Subcutaneous abdominal adipose tissue (tissue), 5 donors: ENCODE data around the gene C6orf136.

Experiments used
- H3K27ac ChIP-seq: one replicate; pipeline ENCODE4 v1.7.0; 2013; ENCODE audit warnings: low read depth, mild to moderate bottlenecking, inconsistent platforms, low read length, moderate library complexity
- H3K27me3 ChIP-seq, 5 donors: one replicate each; pipeline ENCODE4 v1.7.0; 2013; ENCODE audit warnings: low read length in 5 of 5, inconsistent platforms in 1 of 5; ENCODE audit not compliant: control insufficient read depth in 5 of 5, insufficient read depth in 4 of 5
- H3K36me3 ChIP-seq, 5 donors: one replicate each; pipeline ENCODE4 v1.7.0; 2013; ENCODE audit warnings: low read length in 5 of 5; ENCODE audit not compliant: control insufficient read depth in 5 of 5, insufficient read depth in 5 of 5
- H3K4me1 ChIP-seq, 5 donors: one replicate each; pipeline ENCODE4 v1.7.0; 2013; ENCODE audit warnings: low read length in 5 of 5, mild to moderate bottlenecking in 3 of 5, moderate library complexity in 1 of 5; ENCODE audit not compliant: control insufficient read depth in 5 of 5, insufficient read depth in 5 of 5
- H3K4me3 ChIP-seq, 5 donors: one replicate each; pipeline ENCODE4 v1.7.0; 2013; ENCODE audit warnings: low read length in 5 of 5, low read depth in 1 of 5
- H3K9ac ChIP-seq, 5 donors: one replicate each; pipeline ENCODE4 v1.7.0; 2013; ENCODE audit warnings: low read length in 5 of 5, mild to moderate bottlenecking in 4 of 5, moderate library complexity in 3 of 5
- H3K9me3 ChIP-seq, 5 donors: one replicate each; pipeline ENCODE4 v1.7.0; 2013; ENCODE audit warnings: low read length in 5 of 5; ENCODE audit not compliant: control insufficient read depth in 5 of 5
- donor health status: healthy.
- donor health status: healthy.
- donor health status: healthy.
- donor health status: healthy.
- donor health status: healthy.

The C6orf136 gene

GRCh38 chr6:30696432-30696831, 49.5 kb downstream of the C6orf136 start:
- peaks cover 0 to 6% (median 3%) of the 10 kb centered on the region in 5 donors for H3K36me3 ChIP-seq
- H3K9me3 ChIP-seq, result no peaks in the 10 kb centered on the region
- no peaks in the 10 kb centered on the region for H3K27me3 ChIP-seq
- H3K4me3 ChIP-seq, result no peak overlapping the region
- H3K4me1 ChIP-seq, result peaks cover 0 to 13% (median 5%) of the 10 kb centered on the region in 5 donors
- H3K27ac ChIP-seq, result no peak overlapping the region
- H3K9ac ChIP-seq, result no peak overlapping the region

GRCh38 chr6:30700340-30700739, 53.4 kb downstream of the C6orf136 start:
- Histone ChIP-seq H3K27me3 (no peaks in the 10 kb centered on the region), H3K36me3 (peaks cover 0 to 29% (median 17%) of the 10 kb centered on the region in 5 donors), H3K27ac (no peak overlapping the region), H3K4me1 (peaks cover 0 to 15% (median 8%) of the 10 kb centered on the region in 5 donors), H3K9me3 (no peaks in the 10 kb centered on the region), H3K9ac (no peak overlapping the region), H3K4me3 (no peak overlapping the region)
